Spleen (tissue), 11 donors: ENCODE results near the gene LSM14B. TPM values are rescaled to one million over a fixed set of nuclear protein-coding genes. Genes with fewer than 3 reads are reported as not detected.

ENCODE experiments used
- DNase-seq: peaks from one replicate; pipeline ENCODE4 v3.0.0-alpha.2; 2020
- H3K27ac ChIP-seq, 8 donors: fragments of 200-600 bp; sonication (generic) in 7 of 8; 1 replicate in 4 of 8; 2 replicates in 4 of 8; pipeline versions ENCODE4 v1.5.0 to v1.8.0; 2016 to 2021; ENCODE audit warnings: inconsistent platforms in 4 of 8, mild to moderate bottlenecking in 4 of 8, moderate library complexity in 1 of 8
- H3K27me3 ChIP-seq, 7 donors: fragments of 200-600 bp; sonication (generic) in 6 of 7; replicated peaks in 1 of 7; 1 replicate in 4 of 7; 2 replicates in 3 of 7; pipeline versions ENCODE4 v1.5.0 to v1.8.0; 2016 to 2021; ENCODE audit warnings: inconsistent platforms in 3 of 7, mild to moderate bottlenecking in 1 of 7
- H3K36me3 ChIP-seq, 6 donors: fragments of 200-600 bp; sonication (generic) in 5 of 6; 1 replicate in 4 of 6; 2 replicates in 2 of 6; pipeline versions ENCODE4 v1.5.0 to v1.8.0; 2016 to 2021; ENCODE audit warnings: inconsistent platforms in 2 of 6
- H3K4me1 ChIP-seq, 6 donors: fragments of 200-600 bp; sonication (generic) in 5 of 6; 1 replicate in 3 of 6; 2 replicates in 3 of 6; pipeline versions ENCODE4 v1.5.0 to v1.8.0; 2016 to 2021; ENCODE audit warnings: inconsistent platforms in 3 of 6
- H3K4me3 ChIP-seq, 8 donors: fragments of 200-600 bp; sonication (generic) in 7 of 8; 1 replicate in 4 of 8; 2 replicates in 4 of 8; pipeline versions ENCODE4 v1.5.0 to v1.8.0; 2016 to 2021; ENCODE audit warnings: inconsistent platforms in 4 of 8, mild to moderate bottlenecking in 4 of 8, moderate library complexity in 2 of 8
- H3K9me3 ChIP-seq, 8 donors: fragments of 200-600 bp; sonication (generic) in 7 of 8; 1 replicate in 4 of 8; 2 replicates in 4 of 8; pipeline versions ENCODE4 v1.5.0 to v1.8.0; 2016 to 2021; ENCODE audit warnings: inconsistent platforms in 4 of 8
- CTCF ChIP-seq, 11 experiments: fragments of 200-600 bp in 7 of 11; fragments of 450-650 bp in 4 of 11; sonication (generic) in 4 of 11; IDR thresholded peaks in 8 of 11; conservative IDR thresholded peaks in 3 of 11; 1 replicate in 7 of 11; 2 replicates in 4 of 11; pipeline versions ENCODE4 v1.4.0 to v1.8.0; 2016 to 2021; ENCODE audit warnings: antibody characterized with exemption in 11 of 11, inconsistent platforms in 4 of 11, mild to moderate bottlenecking in 1 of 11
- POLR2A ChIP-seq, 3 donors: fragments of 450-650 bp; IDR thresholded peaks; one replicate each; pipeline ENCODE4 v1.5.1; 2017; ENCODE audit warnings: antibody characterized with exemption in 3 of 3, mild to moderate bottlenecking in 1 of 3
- POLR2AphosphoS5 ChIP-seq, 3 donors: sonication (generic); formaldehyde crosslinking; IDR thresholded peaks; one replicate each; pipeline ENCODE4 v1.5.1; 2017; ENCODE audit warnings: antibody characterized with exemption in 3 of 3
- whole genome bisulfite sequencing, 5 donors: extraction: QIAGEN DNeasy Blood & Tissue Kit in 3 of 5; methylation state at CpG; one replicate each; pipeline versions ENCODE4 v1.1.5 to v1.1.7; 2013 to 2018; 5-methylcytosine and 5-hydroxymethylcytosine counted together
- intact Hi-C: fragments of 100-400 bp; cut with DNase I; formaldehyde crosslinking; loops from one replicate; pipeline ENCODE4 v1.15.0; 2023; ENCODE audit warnings: low total_unique reads
- polyA plus RNA-seq, 3 donors: library from polyadenylated mRNA; stranded (reverse); fragments of 200-250 nt; gene quantifications; one replicate each; pipeline ENCODE4 v1.2.1, GENCODE V29; 2013
- total RNA-seq, 7 donors: library from RNA; depleted of rRNA in 3 of 7; stranded (reverse); fragments of >200 nt in 3 of 7; fragmentation: NEBNext Ultra II Directional in 4 of 7; extraction: Animal tissue kit (Norgen Biotek cat#: 25700) in 4 of 7; gene quantifications; one replicate each; pipeline versions ENCODE4 v1.1.0 to v1.2.1, GENCODE V29; 2016 to 2021
- donor health status: healthy with polysubstance abuse.
- donor health status: DM: no; HTN: no; CAD: no; lungs with moderate emphysema.
- donor health status: DM: no; HTN: no; CAD: no.
- donor health status: Bipolar disorder and iron deficiency.
- donor health status: healthy.
- donor health status: DM: no; HTN: no; CAD: no.
- donor health status: DM: yes; HTN: yes; CAD: no.

Gene LSM14B
- total and polyA plus RNA-seq, 10 donors, result 14.0 to 37.6 (median 26.0) TPM

- Histone ChIP-seq H3K9me3 (no peaks in the 10 kb centered on the region), H3K4me3 (no peak overlapping the region), H3K27me3 (no peaks in the 10 kb centered on the region), H3K27ac (peak overlapping the region in 7 of 8 donors; percentile 29 to 87 (median 70)), H3K36me3 (peaks cover 2 to 100% (median 90%) of the 10 kb centered on the region in 6 donors), H3K4me1 (peaks cover 5 to 92% (median 53%) of the 10 kb centered on the region in 6 donors)
- intact Hi-C loops, result no loop called here
- 73 to 82% (median 78%) methylated on average over 7 to 12 of the region's 12 CpGs for WGBS, 5 donors
- TF ChIP-seq CTCF (IDR thresholded peaks at IDR 0.05 in 8 of 11, conservative IDR thresholded peaks at IDR 0.05 in 3 of 11) (no peak), POLR2AphosphoS5 (IDR thresholded peaks at IDR 0.05) (peak; percentile 12 to 52 (median 24))
- no peak for DNase-seq
Observed at GRCh38 chr20:62133864-62134263, 11.6 kb downstream of the LSM14B start.

- WGBS, 5 donors, result 45 to 84% (median 63%) methylated on average over 9 to 11 of the region's 11 CpGs
- Histone ChIP-seq H3K27me3 (no peaks in the 10 kb centered on the region), H3K27ac (peak overlapping the region; percentile 35 to 87 (median 70)), H3K4me1 (peaks cover 5 to 90% (median 51%) of the 10 kb centered on the region in 6 donors), H3K9me3 (no peaks in the 10 kb centered on the region), H3K36me3 (peaks cover 2 to 100% (median 92%) of the 10 kb centered on the region in 6 donors), H3K4me3 (peak overlapping the region in 1 of 8 donors; percentile 32)
- intact Hi-C loops, result loop anchor here (5.0 kb wide), 1 partner anchor 122 kb away; no protein-coding TSS in a partner anchor
- TF ChIP-seq CTCF (IDR thresholded peaks at IDR 0.05 in 8 of 11, conservative IDR thresholded peaks at IDR 0.05 in 3 of 11), result no peak
- TF ChIP-seq POLR2AphosphoS5 (IDR thresholded peaks at IDR 0.05), result peak; percentile 70 to 84 (median 75)
- DNase-seq, result no peak
Observed at GRCh38 chr20:62134735-62135231, 12.5 kb downstream of the LSM14B start.

- 92 to 94% (median 94%) methylated on average over 8 of the region's 8 CpGs for WGBS, 5 donors
Observed at GRCh38 chr20:62135573-62136266, 13.4 kb downstream of the LSM14B start.

More at GRCh38 chr20:62135573-62136266, 13.4 kb downstream of the LSM14B start:
- Histone ChIP-seq H3K4me1 (peaks cover 10 to 90% (median 54%) of the 10 kb centered on the region in 6 donors), H3K27ac (peak overlapping the region in 6 of 8 donors; percentile 35 to 87 (median 74)), H3K9me3 (no peaks in the 10 kb centered on the region), H3K36me3 (peaks cover 2 to 100% (median 92%) of the 10 kb centered on the region in 6 donors), H3K4me3 (peak overlapping the region in 1 of 8 donors; percentile 32), H3K27me3 (no peaks in the 10 kb centered on the region)
- no peak for DNase-seq
- intact Hi-C loops, result loop anchor here (5.0 kb wide), 1 partner anchor 123 kb away; no protein-coding TSS in a partner anchor
- TF ChIP-seq POLR2AphosphoS5 (IDR thresholded peaks at IDR 0.05) (no peak), POLR2A (IDR thresholded peaks at IDR 0.05) (no peak), CTCF (IDR thresholded peaks at IDR 0.05 in 8 of 11, conservative IDR thresholded peaks at IDR 0.05 in 3 of 11) (no peak)
